Activated CD4-positive, alpha-beta T cell treated with anti-CD3 and anti-CD28 coated beads for 48 hours (primary cell): ENCODE measurements around the gene MARCKSL1.
"Not testable (repeated sequence)": the region's sequence is repeated elsewhere in the genome, so short reads cannot be mapped to it uniquely, and the experiment has no call there.

Source experiments
- DNase-seq: peaks from one replicate; pipeline ENCODE4 v3.0.0-alpha.2; 2020

MARCKSL1 gene

GRCh38 chr1:32284777-32285176 is 51.3 kb downstream of the MARCKSL1 start:
- DNase-seq, result not testable (repeated sequence)
